Measurements from ENCODE around the gene ZNF605.

- TF ChIP-seq POLR2AphosphoS5 (IDR thresholded peaks at IDR 0.05; ENCODE audit: borderline replicate concordance, low read depth, low read length), result no peak
- TF ChIP-seq EZH2 (IDR thresholded peaks at IDR 0.05), result no peak
Observed at GRCh38 chr12:132950844-132951535, 5.1 kb downstream of the ZNF605 start.

Measured in SK-N-MC (cell line).